Left ventricle myocardium inferior (tissue), 1 donor: ENCODE results near the gene ATAD2B. TPM values are rescaled to one million over a fixed set of nuclear protein-coding genes. Genes with fewer than 3 reads are reported as not detected.

Experiments
- DNase-seq: peaks from one replicate; pipeline ENCODE4 v3.0.0-alpha.2; 2020
- H3K27ac ChIP-seq: fragments of 200-600 bp; replicated peaks from 2 replicates; pipeline ENCODE4 v1.8.0; 2021
- H3K27me3 ChIP-seq: fragments of 200-600 bp; 2 replicates; pipeline ENCODE4 v1.8.0; 2021; ENCODE audit warnings: low read depth
- H3K36me3 ChIP-seq: fragments of 200-600 bp; 2 replicates; pipeline ENCODE4 v1.8.0; 2021
- H3K4me1 ChIP-seq: fragments of 200-600 bp; 2 replicates; pipeline ENCODE4 v1.8.0; 2021
- H3K4me3 ChIP-seq: fragments of 200-600 bp; 2 replicates; pipeline ENCODE4 v1.8.0; 2021; ENCODE audit warnings: mild to moderate bottlenecking, moderate library complexity
- H3K9me3 ChIP-seq: fragments of 200-600 bp; replicated peaks from 2 replicates; pipeline ENCODE4 v1.8.0; 2021
- CTCF ChIP-seq: fragments of 200-600 bp; IDR thresholded peaks from 2 replicates; pipeline ENCODE4 v1.8.0; 2021; ENCODE audit warnings: antibody characterized with exemption, mild to moderate bottlenecking, borderline replicate concordance
- intact Hi-C: fragments of 100-400 bp; cut with micrococcal nuclease; formaldehyde crosslinking; loops from one replicate; pipeline ENCODE4 v1.11.0; 2022
- total RNA-seq: library from RNA; stranded (reverse); fragmentation: NEBNext Ultra II Directional; extraction: Animal tissue kit (Norgen Biotek cat#: 25700); gene quantifications from one replicate; pipeline ENCODE4 v1.2.1, GENCODE V29; 2021
- donor health status: DM: no; HTN: yes; CAD: no; lungs with severe emphysema.

ATAD2B gene
- total RNA-seq, 1 donor from 2014 or later = 7.9 TPM

- intact Hi-C loops = no loop called here
- DNase-seq = no peak
- Histone ChIP-seq H3K36me3 (no peaks in the 10 kb centered on the region), H3K4me3 (no peak overlapping the region), H3K27ac (no peak overlapping the region), H3K27me3 (no peaks in the 10 kb centered on the region), H3K4me1 (peaks cover 42% of the 10 kb centered on the region), H3K9me3 (no peaks in the 10 kb centered on the region)
- no peak for TF ChIP-seq CTCF
Observed at GRCh38 chr2:23904692-23905091, 22.2 kb downstream of the ATAD2B start.

GRCh38 chr2:23904215-23904614, 22.7 kb downstream of the ATAD2B start:
- H3K9me3 ChIP-seq = no peaks in the 10 kb centered on the region
- no peak for DNase-seq
- H3K27me3 ChIP-seq = no peaks in the 10 kb centered on the region
- intact Hi-C loops = no loop called here
- no peak overlapping the region for H3K27ac ChIP-seq
- no peak for TF ChIP-seq CTCF
- no peak overlapping the region for H3K4me3 ChIP-seq
- no peaks in the 10 kb centered on the region for H3K36me3 ChIP-seq
- peaks cover 42% of the 10 kb centered on the region for H3K4me1 ChIP-seq

- intact Hi-C loops = no loop called here
- Histone ChIP-seq H3K27ac (no peak overlapping the region), H3K4me1 (peaks cover 42% of the 10 kb centered on the region), H3K36me3 (no peaks in the 10 kb centered on the region), H3K27me3 (no peaks in the 10 kb centered on the region), H3K4me3 (no peak overlapping the region), H3K9me3 (no peaks in the 10 kb centered on the region)
- no peak for TF ChIP-seq CTCF
- no peak for DNase-seq
Observed at GRCh38 chr2:23903034-23903433, 23.9 kb downstream of the ATAD2B start.

GRCh38 chr2:23901966-23902846, 24.7 kb downstream of the ATAD2B start:
- Histone ChIP-seq H3K4me3 (no peak overlapping the region), H3K27ac (no peak overlapping the region), H3K4me1 (peaks cover 42% of the 10 kb centered on the region), H3K27me3 (no peaks in the 10 kb centered on the region), H3K36me3 (no peaks in the 10 kb centered on the region), H3K9me3 (peaks cover 6% of the 10 kb centered on the region)
- intact Hi-C loops = no loop called here
- no peak for DNase-seq
- TF ChIP-seq CTCF = no peak

- H3K36me3 ChIP-seq = no peaks in the 10 kb centered on the region
- no peaks in the 10 kb centered on the region for H3K27me3 ChIP-seq
- H3K4me3 ChIP-seq = no peak overlapping the region
- H3K9me3 ChIP-seq = peaks cover 6% of the 10 kb centered on the region
- no peak for DNase-seq
- H3K4me1 ChIP-seq = peaks cover 42% of the 10 kb centered on the region
- no peak overlapping the region for H3K27ac ChIP-seq
- intact Hi-C loops = no loop called here
- TF ChIP-seq CTCF = no peak
Observed at GRCh38 chr2:23900541-23901322, 26.2 kb downstream of the ATAD2B start.
